ENCODE data around the gene ANO3.
"Not testable (repeated sequence)": the region's sequence is repeated elsewhere in the genome, so short reads cannot be mapped to it uniquely, and the experiment has no call there.

The ANO3 gene

GRCh38 chr11:26572770-26573402, 241.0 kb downstream of the ANO3 start:
- Histone ChIP-seq H3K4me1 (ENCODE audit: insufficient read depth, low read length) (no peaks in the 10 kb centered on the region), H3K9me3 (ENCODE audit: low read length) (no peaks in the 10 kb centered on the region), H3K4me3 (ENCODE audit: low read length) (no peak overlapping the region), H3K27me3 (ENCODE audit: insufficient read depth, low read length) (no peaks in the 10 kb centered on the region), H3K36me3 (ENCODE audit: insufficient read depth, low read length) (no peaks in the 10 kb centered on the region), H2AFZ (ENCODE audit: low read depth, low read length) (no peak overlapping the region)

DNA sequence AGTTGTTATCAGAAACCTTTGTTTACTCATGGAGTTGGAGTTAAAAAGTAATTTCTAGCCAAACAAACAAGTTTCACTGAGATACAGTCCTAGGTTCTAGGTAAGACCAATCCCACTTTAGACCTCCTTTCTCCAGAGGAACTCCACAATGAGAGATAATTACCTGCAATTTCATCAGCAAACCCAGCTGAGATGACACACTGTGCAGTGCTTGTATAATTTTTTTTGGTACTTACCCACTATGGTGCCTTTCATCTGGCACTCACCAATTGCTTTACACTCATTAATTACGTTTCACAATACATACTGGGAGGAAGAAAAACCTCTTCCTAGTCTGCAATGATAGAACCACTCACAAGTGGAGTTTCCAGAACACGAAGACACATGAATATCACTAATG, 242.0 kb downstream of the ANO3 start:
- H2AFZ ChIP-seq (ENCODE audit: low read depth, low read length): no peak overlapping the region
- H3K4me1 ChIP-seq (ENCODE audit: insufficient read depth, low read length): no peaks in the 10 kb centered on the region
- no peak overlapping the region for H3K4me3 ChIP-seq (ENCODE audit: low read length)
- H3K9me3 ChIP-seq (ENCODE audit: low read length): no peaks in the 10 kb centered on the region
- H3K27me3 ChIP-seq (ENCODE audit: insufficient read depth, low read length): no peaks in the 10 kb centered on the region
- H3K36me3 ChIP-seq (ENCODE audit: insufficient read depth, low read length): no peaks in the 10 kb centered on the region

- Histone ChIP-seq H3K4me1 (ENCODE audit: insufficient read depth, low read length) (peaks cover 8% of the 10 kb centered on the region), H3K27me3 (ENCODE audit: insufficient read depth, low read length) (no peaks in the 10 kb centered on the region), H2AFZ (ENCODE audit: low read depth, low read length) (no peak overlapping the region), H3K36me3 (ENCODE audit: insufficient read depth, low read length) (no peaks in the 10 kb centered on the region), H3K9me3 (ENCODE audit: low read length) (no peaks in the 10 kb centered on the region), H3K4me3 (ENCODE audit: low read length) (no peak overlapping the region)
Measured at GRCh38 chr11:26575946-26576345, 244.0 kb downstream of the ANO3 start.

DNA sequence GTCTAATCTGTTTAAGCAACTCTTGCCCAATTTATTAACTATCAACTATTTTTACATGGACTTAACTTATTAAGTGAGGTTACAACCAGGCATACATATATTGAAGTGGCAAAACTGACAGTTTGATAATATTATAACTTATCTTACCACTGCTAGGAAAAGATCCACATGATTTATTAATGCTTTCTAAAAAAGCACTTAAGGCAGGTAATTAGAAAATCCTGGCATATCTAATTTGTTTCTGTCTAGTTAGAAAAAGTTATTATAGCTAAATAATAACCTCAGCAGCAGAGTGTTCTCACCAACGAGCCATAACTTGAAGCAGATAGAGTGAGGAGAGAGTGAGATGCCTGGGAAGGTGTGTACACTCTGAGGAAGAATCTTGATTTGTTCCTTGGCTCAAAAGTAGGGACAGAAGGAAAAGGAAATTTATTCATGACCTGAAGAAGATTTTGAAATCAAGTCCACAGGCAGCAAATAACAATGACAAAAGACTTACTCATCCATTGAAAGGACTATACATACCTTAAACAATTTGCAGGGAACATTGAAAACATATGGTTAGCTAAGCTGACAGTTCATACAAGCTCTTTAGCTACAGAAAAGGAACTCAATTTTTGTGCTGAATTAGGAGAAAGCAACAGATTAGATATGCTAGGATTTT, 247.2 kb downstream of the ANO3 start:
- H2AFZ ChIP-seq (ENCODE audit: low read depth, low read length): no peak overlapping the region
- H3K4me3 ChIP-seq (ENCODE audit: low read length): no peak overlapping the region
- no peaks in the 10 kb centered on the region for H3K9me3 ChIP-seq (ENCODE audit: low read length)
- H3K36me3 ChIP-seq (ENCODE audit: insufficient read depth, low read length): no peaks in the 10 kb centered on the region
- H3K27me3 ChIP-seq (ENCODE audit: insufficient read depth, low read length): no peaks in the 10 kb centered on the region
- H3K4me1 ChIP-seq (ENCODE audit: insufficient read depth, low read length): peaks cover 8% of the 10 kb centered on the region

GRCh38 chr11:26579683-26580082, 247.8 kb downstream of the ANO3 start:
- H3K9me3 ChIP-seq (ENCODE audit: low read length): no peaks in the 10 kb centered on the region

GRCh38 chr11:26580929-26581328, 249.0 kb downstream of the ANO3 start:
- Histone ChIP-seq H3K9me3 (ENCODE audit: low read length) (no peaks in the 10 kb centered on the region), H2AFZ (ENCODE audit: low read depth, low read length) (no peak overlapping the region), H3K4me3 (ENCODE audit: low read length) (no peak overlapping the region), H3K36me3 (ENCODE audit: insufficient read depth, low read length) (no peaks in the 10 kb centered on the region), H3K27me3 (ENCODE audit: insufficient read depth, low read length) (no peaks in the 10 kb centered on the region), H3K4me1 (ENCODE audit: insufficient read depth, low read length) (peaks cover 8% of the 10 kb centered on the region)

More at GRCh38 chr11:26579683-26580082, 247.8 kb downstream of the ANO3 start:
- no peaks in the 10 kb centered on the region for H3K36me3 ChIP-seq (ENCODE audit: insufficient read depth, low read length)
- no peak overlapping the region for H3K4me3 ChIP-seq (ENCODE audit: low read length)
- no peak overlapping the region for H2AFZ ChIP-seq (ENCODE audit: low read depth, low read length)
- H3K4me1 ChIP-seq (ENCODE audit: insufficient read depth, low read length): peaks cover 8% of the 10 kb centered on the region
- H3K27me3 ChIP-seq (ENCODE audit: insufficient read depth, low read length): no peaks in the 10 kb centered on the region

DNA sequence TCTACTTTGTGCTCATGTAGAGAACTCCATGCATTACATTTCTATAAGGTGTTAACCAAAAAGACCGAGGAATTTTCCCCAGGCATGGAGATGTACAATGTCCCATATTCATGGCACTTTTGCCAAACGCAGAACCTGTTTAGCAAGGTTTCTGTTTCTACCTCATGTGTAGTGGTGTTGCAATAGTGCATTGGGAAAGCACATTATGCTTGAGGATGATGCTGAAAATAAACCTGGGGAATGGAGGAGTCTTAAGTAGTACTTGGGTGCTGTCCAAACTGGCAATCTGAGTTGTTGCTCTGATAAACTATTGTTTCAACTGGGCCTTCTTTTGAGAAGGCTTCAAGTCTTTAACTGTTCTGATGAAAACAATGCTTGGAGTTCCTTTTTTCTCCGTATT, 251.6 kb downstream of the ANO3 start:
- no peaks in the 10 kb centered on the region for H3K27me3 ChIP-seq (ENCODE audit: insufficient read depth, low read length)
- H3K36me3 ChIP-seq (ENCODE audit: insufficient read depth, low read length): no peaks in the 10 kb centered on the region
- no peaks in the 10 kb centered on the region for H3K9me3 ChIP-seq (ENCODE audit: low read length)
- H2AFZ ChIP-seq (ENCODE audit: low read depth, low read length): no peak overlapping the region
- H3K4me3 ChIP-seq (ENCODE audit: low read length): no peak overlapping the region
- H3K4me1 ChIP-seq (ENCODE audit: insufficient read depth, low read length): peaks cover 8% of the 10 kb centered on the region

- Histone ChIP-seq H3K36me3 (ENCODE audit: insufficient read depth, low read length) (no peaks in the 10 kb centered on the region), H3K9me3 (ENCODE audit: low read length) (no peaks in the 10 kb centered on the region), H3K4me3 (ENCODE audit: low read length) (no peak overlapping the region), H2AFZ (ENCODE audit: low read depth, low read length) (no peak overlapping the region), H3K4me1 (ENCODE audit: insufficient read depth, low read length) (no peaks in the 10 kb centered on the region), H3K27me3 (ENCODE audit: insufficient read depth, low read length) (no peaks in the 10 kb centered on the region)
Measured at GRCh38 chr11:26584818-26585217, 252.9 kb downstream of the ANO3 start.

DNA sequence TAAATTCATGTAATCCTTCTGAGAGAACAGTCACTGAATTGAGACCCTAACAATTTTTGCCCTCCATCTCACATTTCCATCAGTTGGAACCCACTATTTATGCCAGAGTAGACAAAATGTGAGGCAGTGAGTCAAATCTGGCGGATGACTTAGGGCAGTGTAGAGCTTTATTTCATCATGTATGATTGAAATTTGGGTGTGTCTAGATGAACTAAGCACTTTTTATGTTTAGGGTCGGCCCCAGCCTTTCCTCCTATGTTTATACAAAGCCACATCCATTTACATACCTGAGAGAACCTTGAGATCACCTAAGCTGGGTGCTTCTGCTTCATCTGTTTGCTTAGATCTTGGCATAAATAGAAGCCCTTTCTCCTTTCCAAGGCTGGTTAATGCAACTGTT, 255.1 kb downstream of the ANO3 start:
- Histone ChIP-seq H2AFZ (ENCODE audit: low read depth, low read length) (no peak overlapping the region), H3K27me3 (ENCODE audit: insufficient read depth, low read length) (no peaks in the 10 kb centered on the region), H3K4me1 (ENCODE audit: insufficient read depth, low read length) (no peaks in the 10 kb centered on the region), H3K36me3 (ENCODE audit: insufficient read depth, low read length) (no peaks in the 10 kb centered on the region), H3K4me3 (ENCODE audit: low read length) (no peak overlapping the region), H3K9me3 (ENCODE audit: low read length) (no peaks in the 10 kb centered on the region)

- Histone ChIP-seq H3K4me1 (ENCODE audit: insufficient read depth, low read length) (peaks cover 3% of the 10 kb centered on the region), H3K9me3 (ENCODE audit: low read length) (no peaks in the 10 kb centered on the region), H2AFZ (ENCODE audit: low read depth, low read length) (no peak overlapping the region), H3K36me3 (ENCODE audit: insufficient read depth, low read length) (no peaks in the 10 kb centered on the region), H3K27me3 (ENCODE audit: insufficient read depth, low read length) (no peaks in the 10 kb centered on the region), H3K4me3 (ENCODE audit: low read length) (no peak overlapping the region)
Measured at GRCh38 chr11:26593691-26594090, 261.8 kb downstream of the ANO3 start.

- not testable (repeated sequence) for H2AFZ ChIP-seq (ENCODE audit: low read depth, low read length); H3K36me3 ChIP-seq (ENCODE audit: insufficient read depth, low read length); H3K4me3 ChIP-seq (ENCODE audit: low read length); H3K27me3 ChIP-seq (ENCODE audit: insufficient read depth, low read length); H3K9me3 ChIP-seq (ENCODE audit: low read length)
- H3K4me1 ChIP-seq (ENCODE audit: insufficient read depth, low read length): peaks cover 10% of the 10 kb centered on the region
Measured at GRCh38 chr11:26595207-26595865, 263.4 kb downstream of the ANO3 start.

DNA sequence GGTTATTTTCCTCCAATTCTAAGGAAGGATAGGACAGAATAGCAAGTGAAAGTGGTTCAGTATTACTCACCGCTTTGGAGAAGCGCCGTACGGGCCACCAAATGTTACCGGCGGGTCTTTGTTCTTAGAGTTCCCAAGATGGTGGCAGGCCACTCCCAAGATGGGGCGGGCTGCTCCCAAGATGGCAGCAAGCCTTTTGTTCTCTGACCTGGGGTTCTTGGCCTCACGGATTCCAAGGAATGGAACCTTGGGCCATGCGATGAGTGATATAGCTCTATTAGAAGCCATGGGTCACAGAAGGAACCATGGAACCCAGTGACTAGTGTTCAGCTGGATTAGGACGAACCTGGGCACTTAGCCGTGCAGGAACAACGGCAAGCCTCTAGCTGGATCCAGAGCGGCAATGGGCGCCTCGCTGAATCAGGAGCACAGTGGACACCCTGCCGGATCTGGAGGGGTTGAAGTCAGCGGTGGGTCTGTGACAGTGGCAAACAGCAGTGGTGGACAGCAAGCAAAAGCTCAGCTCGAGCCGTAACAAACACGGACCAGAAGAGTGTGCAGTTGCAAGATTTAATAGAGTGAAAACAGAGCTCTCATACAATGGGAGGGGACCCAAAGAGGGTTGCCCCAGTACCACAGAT, 265.2 kb downstream of the ANO3 start:
- H3K36me3 ChIP-seq (ENCODE audit: insufficient read depth, low read length); H3K4me3 ChIP-seq (ENCODE audit: low read length); H3K9me3 ChIP-seq (ENCODE audit: low read length); H2AFZ ChIP-seq (ENCODE audit: low read depth, low read length); H3K27me3 ChIP-seq (ENCODE audit: insufficient read depth, low read length): not testable (repeated sequence)
- peaks cover 10% of the 10 kb centered on the region for H3K4me1 ChIP-seq (ENCODE audit: insufficient read depth, low read length)

- no peaks in the 10 kb centered on the region for H3K9me3 ChIP-seq (ENCODE audit: low read length)
- H3K27me3 ChIP-seq (ENCODE audit: insufficient read depth, low read length): no peaks in the 10 kb centered on the region
- H2AFZ ChIP-seq (ENCODE audit: low read depth, low read length): no peak overlapping the region
- no peak overlapping the region for H3K4me3 ChIP-seq (ENCODE audit: low read length)
- H3K36me3 ChIP-seq (ENCODE audit: insufficient read depth, low read length): no peaks in the 10 kb centered on the region
- H3K4me1 ChIP-seq (ENCODE audit: insufficient read depth, low read length): peaks cover 10% of the 10 kb centered on the region
Measured at GRCh38 chr11:26597899-26598298, 266.0 kb downstream of the ANO3 start.
